H9 (cell line): ENCODE data around the gene PTPDC1. TPM values are rescaled to one million over a fixed set of nuclear protein-coding genes. Genes with fewer than 3 reads are reported as not detected.

Experiments
- DNase-seq: peaks from one replicate; pipeline ENCODE4 v3.0.0-alpha.2; 2017
- H2AFZ ChIP-seq: one replicate; pipeline ENCODE4 v1.6.1; 2013; ENCODE audit warnings: mild to moderate bottlenecking, low read length, control low read depth, moderate library complexity
- H2AK5ac ChIP-seq: 2 replicates; pipeline ENCODE4 v1.6.1; 2013; ENCODE audit warnings: low read length, control low read depth, mixed read lengths; ENCODE audit not compliant: insufficient read length
- H2BK120ac ChIP-seq: one replicate; pipeline ENCODE4 v1.6.1; 2013; ENCODE audit warnings: low read depth, mild to moderate bottlenecking, low read length, control low read depth, inconsistent platforms; ENCODE audit not compliant: poor library complexity, severe bottlenecking
- H2BK12ac ChIP-seq: 2 replicates; pipeline ENCODE4 v1.6.1; 2013; ENCODE audit warnings: low read length, control low read depth, mixed read lengths, low read depth; ENCODE audit not compliant: insufficient read length
- H2BK15ac ChIP-seq: 2 replicates; pipeline ENCODE4 v1.6.1; 2013; ENCODE audit warnings: low read depth, low read length, control low read depth
- H2BK20ac ChIP-seq: one replicate; pipeline ENCODE4 v1.6.1; 2013; ENCODE audit warnings: low read depth, mild to moderate bottlenecking, low read length, control low read depth, inconsistent platforms; ENCODE audit not compliant: poor library complexity, severe bottlenecking
- H2BK5ac ChIP-seq: 2 replicates; pipeline ENCODE4 v1.6.1; 2013; ENCODE audit warnings: low read length, control low read depth, mixed read lengths; ENCODE audit not compliant: insufficient read length
- H3K14ac ChIP-seq: 2 replicates; pipeline ENCODE4 v1.6.1; 2013; ENCODE audit warnings: low read length, control low read depth; ENCODE audit not compliant: insufficient read depth
- H3K18ac ChIP-seq: 2 replicates; pipeline ENCODE4 v1.6.1; 2013; ENCODE audit warnings: low read depth, mild to moderate bottlenecking, mixed read lengths, low read length, control low read depth; ENCODE audit not compliant: insufficient read length
- H3K23ac ChIP-seq: 2 replicates; pipeline ENCODE4 v1.6.1; 2013; ENCODE audit warnings: low read length, control low read depth, mixed read lengths, low read depth; ENCODE audit not compliant: insufficient read length
- H3K23me2 ChIP-seq: 2 replicates; pipeline ENCODE4 v1.6.1; 2013; ENCODE audit warnings: low read depth, mild to moderate bottlenecking, mixed read lengths, low read length, control low read depth; ENCODE audit not compliant: insufficient read length, poor library complexity, severe bottlenecking
- H3K27ac ChIP-seq: 2 replicates; pipeline ENCODE4 v1.5.1; 2013; ENCODE audit warnings: low read length, control low read depth, mixed read lengths, low read depth; ENCODE audit not compliant: insufficient read length
- H3K27me3 ChIP-seq: 2 replicates; pipeline ENCODE4 v1.6.1; 2013; ENCODE audit warnings: low read length, control low read depth, inconsistent platforms; ENCODE audit not compliant: insufficient read depth
- H3K4ac ChIP-seq: 2 replicates; pipeline ENCODE4 v1.6.1; 2013; ENCODE audit warnings: low read depth, mild to moderate bottlenecking, control low read depth, inconsistent platforms, low read length, moderate library complexity
- H3K4me1 ChIP-seq: 2 replicates; pipeline ENCODE4 v1.6.1; 2013; ENCODE audit warnings: low read length, control low read depth, inconsistent platforms; ENCODE audit not compliant: insufficient read depth
- H3K4me2 ChIP-seq: 2 replicates; pipeline ENCODE4 v1.6.1; 2013; ENCODE audit warnings: low read length, control low read depth, mixed read lengths; ENCODE audit not compliant: insufficient read length, insufficient read depth
- H3K56ac ChIP-seq: 2 replicates; pipeline ENCODE4 v1.6.1; 2013; ENCODE audit warnings: low read depth, mild to moderate bottlenecking, mixed read lengths, low read length, control low read depth; ENCODE audit not compliant: insufficient read length
- H3K79me1 ChIP-seq: 2 replicates; pipeline ENCODE4 v1.6.1; 2013; ENCODE audit warnings: low read depth, mild to moderate bottlenecking, moderate library complexity, low read length, control low read depth, inconsistent platforms; ENCODE audit not compliant: insufficient read depth, poor library complexity, severe bottlenecking
- H3K79me2 ChIP-seq: 2 replicates; pipeline ENCODE4 v1.6.1; 2013; ENCODE audit warnings: low read length, control low read depth, inconsistent platforms; ENCODE audit not compliant: insufficient read depth
- H3K9ac ChIP-seq: 2 replicates; pipeline ENCODE4 v1.6.1; 2013; ENCODE audit warnings: low read length, control low read depth, mixed read lengths; ENCODE audit not compliant: insufficient read length; ENCODE audit errors: extremely low read depth
- H3K9me3 ChIP-seq: one replicate; pipeline ENCODE4 v1.6.1; 2013; ENCODE audit warnings: low read depth, low read length, inconsistent platforms; ENCODE audit not compliant: control insufficient read depth
- H3T11ph ChIP-seq: one replicate; pipeline ENCODE4 v1.6.1; 2013; ENCODE audit warnings: mild to moderate bottlenecking, low read length, control low read depth, inconsistent platforms
- H4K20me1 ChIP-seq: one replicate; pipeline ENCODE4 v1.6.1; 2013; ENCODE audit not compliant: control insufficient read depth, insufficient read length, insufficient read depth
- H4K5ac ChIP-seq: 2 replicates; pipeline ENCODE4 v1.6.1; 2013; ENCODE audit warnings: low read depth, mild to moderate bottlenecking, mixed read lengths, low read length, control low read depth; ENCODE audit not compliant: insufficient read length
- H4K8ac ChIP-seq: replicated peaks from 2 replicates; pipeline ENCODE4 v1.6.1; 2013; ENCODE audit warnings: low read length, control low read depth, mixed read lengths, low read depth; ENCODE audit not compliant: insufficient read length
- H4K91ac ChIP-seq: 2 replicates; pipeline ENCODE4 v1.6.1; 2013; ENCODE audit warnings: low read depth, mild to moderate bottlenecking, moderate library complexity, mixed read lengths, low read length, control low read depth; ENCODE audit not compliant: insufficient read length
- H3K27ac Mint-ChIP-seq, 3 experiments: 2 replicates in 2 of 3; 3 replicates in 1 of 3; pipeline ENCODE4 v1.8.0; 2020 to 2021; ENCODE audit warnings: mixed read lengths in 3 of 3, mild to moderate bottlenecking in 1 of 3, moderate library complexity in 1 of 3
- H3K27me3 Mint-ChIP-seq: 2 replicates; pipeline ENCODE4 v1.8.0; 2021; ENCODE audit warnings: low read depth, mild to moderate bottlenecking, moderate library complexity, mixed read lengths
- H3K36me3 Mint-ChIP-seq, 3 experiments: 2 replicates in 2 of 3; 3 replicates in 1 of 3; pipeline ENCODE4 v1.8.0; 2020 to 2021; ENCODE audit warnings: low read depth in 3 of 3, mixed read lengths in 3 of 3; ENCODE audit not compliant: insufficient read depth in 1 of 3
- H3K4me1 Mint-ChIP-seq, 2 experiments: 2 replicates each; pipeline ENCODE4 v1.8.0; 2020; ENCODE audit warnings: mixed read lengths in 2 of 2
- H3K4me3 Mint-ChIP-seq, 2 experiments: 2 replicates in 1 of 2; 3 replicates in 1 of 2; pipeline ENCODE4 v1.8.0; 2020 to 2021; ENCODE audit warnings: mild to moderate bottlenecking in 2 of 2, mixed read lengths in 2 of 2, moderate library complexity in 1 of 2
- H3K9me3 Mint-ChIP-seq, 2 experiments: 2 replicates in 1 of 2; 3 replicates in 1 of 2; pipeline ENCODE4 v1.8.0; 2020; ENCODE audit warnings: mild to moderate bottlenecking in 2 of 2, mixed read lengths in 2 of 2, moderate library complexity in 1 of 2
- CTCF ChIP-seq: fragments of 200-600 bp; sonication (generic); conservative IDR thresholded peaks from 3 replicates; pipeline ENCODE4 v1.8.0; 2021; ENCODE audit warnings: antibody characterized with exemption, mild to moderate bottlenecking
- WGBS: extraction: QIAGEN DNeasy Blood & Tissue Kit; methylation state at CpG from one replicate; pipeline ENCODE4 v1.1.7; 2013; ENCODE audit warnings: missing lambda C conversion rate, low lambda C conversion rate, mixed read lengths; ENCODE audit not compliant: insufficient read length; ENCODE audit errors: extremely low coverage; 5-methylcytosine and 5-hydroxymethylcytosine counted together
- total RNA-seq: library from RNA; stranded (reverse); gene quantifications from 2 replicates; pipeline ENCODE4 v1.2.1, GENCODE V29; 2021

The PTPDC1 gene
- total RNA-seq, 1 experiment from 2014 or later = 4.8 TPM

- TF ChIP-seq CTCF = no peak
- Mint-ChIP-seq H3K9me3 (peaks cover 11 to 14% of the 10 kb centered on the region in 2 experiments), H3K27me3 (no peaks in the 10 kb centered on the region), H3K36me3 (peaks cover 10 to 11% (median 10%) of the 10 kb centered on the region in 3 experiments), H3K27ac (no peak overlapping the region), H3K4me1 (no peaks in the 10 kb centered on the region), H3K4me3 (no peak overlapping the region)
- H2BK15ac ChIP-seq = no peak overlapping the region
- H2AFZ ChIP-seq = no peak overlapping the region
- H4K8ac ChIP-seq = no peak overlapping the region
- H3K23ac ChIP-seq = no peak overlapping the region
- H3K4me2 ChIP-seq = no peak overlapping the region
- H2BK5ac ChIP-seq = no peak overlapping the region
- H3K9ac ChIP-seq = no peak overlapping the region
- no peak overlapping the region for H2BK20ac ChIP-seq
- H3K79me1 ChIP-seq = no peaks in the 10 kb centered on the region
- H3K4me1 ChIP-seq = no peaks in the 10 kb centered on the region
- no peaks in the 10 kb centered on the region for H4K20me1 ChIP-seq
- WGBS = no CpG with 5 or more reads among the region's 3 CpGs
- H2BK120ac ChIP-seq = no peak overlapping the region
- H3K27me3 ChIP-seq = no peaks in the 10 kb centered on the region
- no peak overlapping the region for H2BK12ac ChIP-seq
- H3K14ac ChIP-seq = no peak overlapping the region
- DNase-seq = no peak
- H2AK5ac ChIP-seq = no peak overlapping the region
- no peak overlapping the region for H3K18ac ChIP-seq
- no peak overlapping the region for H3K56ac ChIP-seq
- H3K23me2 ChIP-seq = no peaks in the 10 kb centered on the region
- H3K79me2 ChIP-seq = no peaks in the 10 kb centered on the region
- H4K91ac ChIP-seq = no peak overlapping the region
- H3K9me3 ChIP-seq = no peaks in the 10 kb centered on the region
- H3K27ac ChIP-seq = no peak overlapping the region
- no peak overlapping the region for H3K4ac ChIP-seq
- no peak overlapping the region for H3T11ph ChIP-seq
- no peak overlapping the region for H4K5ac ChIP-seq
These were observed 27.8 kb upstream of the PTPDC1 start for GRCh38 chr9:94056442-94056974.
